GM21529 (cell line): ENCODE measurements around the gene C16orf54.
A peak's percentile ranks its signal among the peaks of the same experiment; 100 is the strongest.
"Not testable (repeated sequence)": the region's sequence is repeated elsewhere in the genome, so short reads cannot be mapped to it uniquely, and the experiment has no call there.

ENCODE experiments used
- ATAC-seq: cut with Tn5 transposase; IDR thresholded peaks from one replicate; pipeline ENCODE4 v1.9.1; 2021; ENCODE audit not compliant: unreplicated experiment

C16orf54 gene

GRCh38 chr16:29745853-29746345 is at the start of gene C16orf54:
Gene C16orf54, minus strand, starts transcription at chr16:29745990. Its CDS starts 1,039 bp downstream, at chr16:29744951.
- ATAC-seq = peak; percentile 82

GRCh38 chr16:29794231-29794710 is 48.5 kb upstream of the C16orf54 start:
- no peak for ATAC-seq

DNA sequence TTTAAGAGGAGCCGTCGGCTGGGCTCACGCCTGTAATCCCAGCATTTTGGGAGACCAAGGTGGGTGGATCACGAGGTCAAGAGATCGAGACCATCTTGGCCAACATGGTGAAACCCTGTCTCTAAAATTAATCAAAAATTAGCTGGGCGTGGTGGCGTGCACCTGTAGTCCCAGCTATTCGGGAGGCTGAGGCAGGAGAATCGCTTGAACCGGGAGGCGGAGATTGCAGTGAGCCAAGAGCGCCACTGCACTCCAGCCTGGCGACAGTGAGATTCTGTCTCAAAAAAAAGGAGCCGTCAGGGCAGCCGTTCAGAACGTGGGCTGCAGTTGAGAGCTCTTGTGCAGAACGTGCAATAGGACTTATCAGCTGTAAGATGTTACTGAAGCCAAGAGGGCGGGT is 47.4 kb upstream of the C16orf54 start:
- ATAC-seq = not testable (repeated sequence)

GRCh38 chr16:29791845-29792807 is 46.3 kb upstream of the C16orf54 start:
- no peak for ATAC-seq

- no peak for ATAC-seq
Measured at GRCh38 chr16:29790949-29791844, 45.4 kb upstream of the C16orf54 start.

GRCh38 chr16:29790183-29790948 is 44.6 kb upstream of the C16orf54 start, which contains the start of gene KIF22:
Gene KIF22, plus strand, starts transcription at chr16:29790751. Its CDS starts 9 bp downstream, at chr16:29790760.
- ATAC-seq = peak; percentile 89

DNA sequence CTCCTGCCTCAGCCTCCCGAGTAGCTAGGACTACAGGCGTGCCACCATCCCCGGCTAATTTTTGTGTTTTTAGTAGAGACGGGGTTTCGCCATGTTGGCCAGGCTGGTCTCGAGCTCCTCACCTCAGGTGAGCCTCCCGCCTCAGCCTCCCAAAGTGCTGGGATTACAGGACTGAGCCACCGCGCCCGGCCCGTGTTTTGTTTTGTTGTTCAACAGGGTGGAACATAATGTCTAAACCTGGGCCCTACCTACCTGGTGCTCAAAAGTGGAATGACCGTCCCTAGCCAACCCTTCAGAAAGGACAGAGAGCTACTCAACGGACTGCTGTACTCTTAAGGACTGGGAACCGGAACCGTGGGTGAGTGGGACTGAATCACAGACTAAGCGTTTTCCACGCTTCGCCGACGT is 44.0 kb upstream of the C16orf54 start:
- ATAC-seq = peak; percentile 4

DNA sequence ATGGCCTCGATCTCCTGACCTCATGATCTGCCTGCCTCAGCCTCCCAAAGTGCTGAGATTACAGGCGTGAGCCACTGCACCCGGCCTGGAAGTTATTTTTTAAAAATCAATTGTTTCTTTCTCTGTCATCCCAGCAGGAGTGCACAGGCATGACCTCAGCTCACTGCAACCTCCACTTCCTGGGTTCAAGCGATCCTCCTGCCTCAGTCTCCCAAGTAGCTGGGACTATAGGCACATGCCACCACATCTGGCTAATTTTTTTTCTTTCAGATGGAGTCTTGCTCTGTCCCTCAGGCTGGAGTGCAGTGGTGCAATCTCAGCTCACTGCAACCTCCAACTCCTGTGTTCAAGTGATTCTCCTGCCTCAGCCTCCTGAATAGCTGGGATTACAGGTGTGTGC is 41.4 kb upstream of the C16orf54 start:
- not testable (repeated sequence) for ATAC-seq

DNA sequence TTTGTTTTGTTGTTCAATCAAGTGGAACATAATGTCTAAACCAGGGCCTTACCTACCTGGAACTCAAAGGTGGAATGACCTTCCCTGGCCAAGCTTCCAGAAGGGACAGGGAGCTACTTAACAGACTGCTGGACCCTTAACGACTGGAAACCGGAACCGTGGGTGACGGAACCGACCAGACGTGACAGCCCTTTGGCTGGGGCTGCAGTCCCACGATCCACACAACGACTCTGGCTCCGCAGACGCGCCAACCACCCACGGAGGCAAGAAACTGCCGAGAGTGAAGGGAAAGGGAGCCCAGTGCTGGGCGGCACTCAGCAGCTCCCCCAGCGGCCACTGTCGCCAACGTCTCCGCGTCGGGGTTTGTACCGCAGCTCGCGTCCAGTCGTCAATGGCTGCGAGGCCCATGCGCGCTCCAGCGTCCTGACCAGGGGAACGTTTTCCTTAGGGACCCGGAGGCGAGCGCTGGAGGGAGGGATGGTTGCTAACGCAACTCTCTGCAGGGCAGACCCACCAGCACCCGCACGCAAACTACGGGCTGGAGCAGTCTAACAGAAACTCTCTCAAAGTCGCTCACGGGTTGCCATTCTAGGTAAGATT is 39.2 kb upstream of the C16orf54 start:
- no peak for ATAC-seq

DNA sequence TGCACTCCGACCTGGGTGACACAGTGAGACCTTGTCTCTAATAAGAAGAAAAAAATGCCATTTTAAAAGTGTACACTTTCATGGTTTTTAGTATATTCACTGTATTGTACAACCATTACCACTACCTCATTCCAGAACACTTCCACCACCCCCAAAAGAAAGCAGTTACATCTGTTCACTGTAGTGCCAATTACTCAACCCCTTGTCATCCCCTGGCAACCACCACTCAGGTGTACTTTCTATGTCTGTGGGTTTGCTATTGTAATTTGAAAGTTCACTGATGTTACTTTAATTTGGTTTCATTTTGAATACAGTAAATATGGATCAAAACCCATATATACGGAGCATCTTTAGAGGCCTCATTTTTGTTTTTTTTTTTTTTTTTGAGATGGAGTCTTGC is 38.4 kb upstream of the C16orf54 start:
- no peak for ATAC-seq

GRCh38 chr16:29783094-29783953 is 37.5 kb upstream of the C16orf54 start:
- not testable (repeated sequence) for ATAC-seq

- ATAC-seq = no peak
Measured at GRCh38 chr16:29779474-29779873, 33.7 kb upstream of the C16orf54 start.

DNA sequence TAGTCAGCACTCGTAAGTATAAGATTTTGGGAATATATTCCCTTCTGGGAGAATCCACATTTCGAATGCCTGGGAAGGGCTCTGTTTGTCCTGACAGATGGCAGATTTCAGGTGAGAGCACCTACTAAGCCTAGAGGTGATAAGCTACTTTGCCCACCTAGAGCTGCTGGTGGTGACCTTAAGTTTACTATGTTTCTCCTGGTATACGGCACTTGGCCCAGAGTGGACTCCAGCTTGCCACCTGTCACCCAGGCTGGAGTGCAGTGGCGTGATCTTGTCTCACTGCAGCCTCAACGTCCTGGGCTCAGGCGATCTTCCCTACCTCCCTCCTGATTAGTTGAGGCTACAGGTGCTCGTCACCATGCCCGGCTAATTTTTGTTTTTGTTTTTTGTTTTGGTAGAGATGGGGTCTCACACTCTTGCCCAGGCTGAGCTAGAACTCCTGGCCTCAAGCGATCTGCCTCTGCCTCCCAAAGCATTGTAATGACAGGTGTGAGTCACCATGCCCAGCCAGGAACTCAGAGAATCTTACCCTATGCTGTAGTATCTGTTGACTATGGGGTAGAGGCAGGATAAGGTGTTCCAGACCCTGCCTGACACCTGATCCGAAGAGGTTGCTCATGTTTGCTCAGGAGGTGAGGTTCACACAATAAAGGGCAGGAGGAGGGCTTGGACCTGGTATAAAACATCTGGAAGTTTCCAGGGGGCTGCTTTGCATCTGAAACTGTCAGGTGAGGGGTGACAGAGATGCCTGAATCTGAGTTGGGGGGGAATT is 32.0 kb upstream of the C16orf54 start, which contains the start of gene ZG16:
Gene ZG16 (plus strand): TSS at position 681 of the 775 bp plus-strand sequence. CDS start 1,011 bp downstream, outside the sequence.
- ATAC-seq = no peak

GRCh38 chr16:29775742-29776408 is 30.1 kb upstream of the C16orf54 start:
- no peak for ATAC-seq

DNA sequence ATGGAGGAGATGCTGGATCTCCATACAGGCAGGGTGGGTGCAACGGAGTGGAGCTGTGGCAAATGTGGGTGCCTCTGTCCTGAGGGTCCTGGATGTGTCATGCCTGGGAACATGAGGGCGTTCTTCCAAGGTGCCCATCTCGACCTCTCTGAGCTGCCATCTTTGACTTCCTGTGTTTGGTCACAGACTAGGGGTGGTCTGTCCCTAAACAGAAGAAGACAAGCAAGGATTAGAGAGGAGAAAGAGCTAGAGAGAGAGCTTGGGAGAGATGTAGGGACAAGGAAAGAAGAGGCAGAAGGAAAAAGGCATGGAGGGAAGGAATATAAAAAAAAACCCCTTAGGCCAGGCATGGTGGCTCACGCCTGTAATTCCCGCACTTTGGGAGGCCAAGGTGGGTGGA is 28.9 kb upstream of the C16orf54 start:
- ATAC-seq = no peak

- not testable (repeated sequence) for ATAC-seq
Measured at GRCh38 chr16:29772330-29772729, 26.5 kb upstream of the C16orf54 start.

GRCh38 chr16:29770250-29770929 is 24.6 kb upstream of the C16orf54 start:
- no peak for ATAC-seq
